ENCODE results near the gene CSNK1E. TPM values are rescaled to one million over a fixed set of nuclear protein-coding genes. Genes with fewer than 3 reads are reported as not detected.
A peak's percentile ranks its signal among the peaks of the same experiment; 100 is the strongest.

The CSNK1E gene
- total and polyA plus RNA-seq, 4 donors, result 87.2 to 121 (median 112) TPM

DNA sequence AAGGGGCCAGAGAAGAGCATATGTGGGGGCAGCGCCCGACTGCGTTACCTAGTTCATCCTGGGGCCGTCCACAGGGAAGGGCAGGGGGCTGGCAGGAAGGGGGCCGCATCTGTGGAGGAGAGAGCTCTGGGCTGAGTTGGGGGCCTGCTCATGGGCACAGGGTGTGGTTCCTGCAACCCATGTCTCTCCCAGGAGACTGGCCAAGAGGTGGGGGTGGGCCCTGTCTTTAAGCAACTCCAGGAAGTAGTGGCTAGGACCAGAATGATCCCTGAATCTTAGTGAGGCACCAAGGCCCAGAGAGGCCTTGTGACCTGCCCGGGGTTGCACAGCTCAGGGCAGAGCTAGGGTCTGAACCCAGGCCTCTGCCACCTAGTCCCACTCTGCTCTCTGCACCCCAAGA, 21.9 kb downstream of the CSNK1E start:
- no peaks in the 10 kb centered on the region for H3K27me3 ChIP-seq (ENCODE audit: control insufficient read depth in 3 of 3, insufficient read depth in 3 of 3, low read length in 2 of 3)
- H3K9me3 ChIP-seq (ENCODE audit: control insufficient read depth in 4 of 4, insufficient read depth in 3 of 4, low read length in 3 of 4), result no peaks in the 10 kb centered on the region
- 87 to 92% methylated on average over 6 of the region's 6 CpGs for WGBS, 2 donors
- peaks cover 12 to 83% (median 55%) of the 10 kb centered on the region in 4 donors for H3K36me3 ChIP-seq (ENCODE audit: control insufficient read depth in 4 of 4, insufficient read depth in 4 of 4, low read length in 4 of 4)
- no peak overlapping the region for H3K9ac ChIP-seq (ENCODE audit: insufficient read depth in 1 of 2, low read length in 2 of 2)
- H3K4me1 ChIP-seq (ENCODE audit: control insufficient read depth in 5 of 5, insufficient read depth in 5 of 5, low read length in 5 of 5), result peaks cover 0 to under 1% (median 0%) of the 10 kb centered on the region in 5 donors
- DNase-seq (no peak), ATAC-seq (ENCODE audit: insufficient read depth, low FRiP score) (no peak)
- peak overlapping the region in 1 of 2 donors; percentile 15 for H3K27ac ChIP-seq (ENCODE audit: low read depth in 1 of 2, low read length in 1 of 2)
- TF ChIP-seq, protein P1, sequence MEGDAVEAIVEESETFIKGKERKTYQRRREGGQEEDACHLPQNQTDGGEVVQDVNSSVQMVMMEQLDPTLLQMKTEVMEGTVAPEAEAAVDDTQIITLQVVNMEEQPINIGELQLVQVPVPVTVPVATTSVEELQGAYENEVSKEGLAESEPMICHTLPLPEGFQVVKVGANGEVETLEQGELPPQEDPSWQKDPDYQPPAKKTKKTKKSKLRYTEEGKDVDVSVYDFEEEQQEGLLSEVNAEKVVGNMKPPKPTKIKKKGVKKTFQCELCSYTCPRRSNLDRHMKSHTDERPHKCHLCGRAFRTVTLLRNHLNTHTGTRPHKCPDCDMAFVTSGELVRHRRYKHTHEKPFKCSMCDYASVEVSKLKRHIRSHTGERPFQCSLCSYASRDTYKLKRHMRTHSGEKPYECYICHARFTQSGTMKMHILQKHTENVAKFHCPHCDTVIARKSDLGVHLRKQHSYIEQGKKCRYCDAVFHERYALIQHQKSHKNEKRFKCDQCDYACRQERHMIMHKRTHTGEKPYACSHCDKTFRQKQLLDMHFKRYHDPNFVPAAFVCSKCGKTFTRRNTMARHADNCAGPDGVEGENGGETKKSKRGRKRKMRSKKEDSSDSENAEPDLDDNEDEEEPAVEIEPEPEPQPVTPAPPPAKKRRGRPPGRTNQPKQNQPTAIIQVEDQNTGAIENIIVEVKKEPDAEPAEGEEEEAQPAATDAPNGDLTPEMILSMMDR (IDR thresholded peaks at IDR 0.05; ENCODE audit: control extremely low read depth, extremely low read depth), result no peak
- H3K4me3 ChIP-seq, result no peak overlapping the region

DNA sequence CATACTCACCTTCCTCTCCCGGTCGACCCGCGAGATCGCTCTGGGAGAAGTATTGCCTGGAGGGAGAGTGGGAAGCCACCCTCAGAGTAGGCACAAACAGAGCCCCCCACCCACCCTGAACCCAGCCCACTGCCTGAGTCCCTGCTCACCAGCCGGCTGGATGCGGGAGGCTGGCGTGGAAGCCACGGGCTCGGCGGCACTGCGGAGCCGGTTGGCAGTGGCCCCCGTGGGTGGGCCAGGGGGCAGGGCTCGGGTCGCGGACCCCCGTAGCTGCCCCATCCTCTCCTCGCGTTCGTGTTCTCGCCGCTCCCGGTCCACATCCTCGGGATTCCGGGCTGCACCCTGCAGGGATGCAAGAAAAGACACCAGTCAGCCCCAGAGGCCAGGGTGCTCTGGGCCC, 23.0 kb downstream of the CSNK1E start:
- TF ChIP-seq, protein P1 (IDR thresholded peaks at IDR 0.05; ENCODE audit: control extremely low read depth, extremely low read depth), result no peak
- Histone ChIP-seq H3K9ac (ENCODE audit: insufficient read depth in 1 of 2, low read length in 2 of 2) (no peak overlapping the region), H3K27me3 (ENCODE audit: control insufficient read depth in 3 of 3, insufficient read depth in 3 of 3, low read length in 2 of 3) (no peaks in the 10 kb centered on the region), H3K4me1 (ENCODE audit: control insufficient read depth in 5 of 5, insufficient read depth in 5 of 5, low read length in 5 of 5) (peaks cover 0 to 3% (median 0%) of the 10 kb centered on the region in 5 donors), H3K9me3 (ENCODE audit: control insufficient read depth in 4 of 4, insufficient read depth in 3 of 4, low read length in 3 of 4) (no peaks in the 10 kb centered on the region), H3K4me3 (no peak overlapping the region), H3K27ac (ENCODE audit: low read depth in 1 of 2, low read length in 1 of 2) (no peak overlapping the region), H3K36me3 (ENCODE audit: control insufficient read depth in 4 of 4, insufficient read depth in 4 of 4, low read length in 4 of 4) (peaks cover 9 to 81% (median 44%) of the 10 kb centered on the region in 4 donors)
- ATAC-seq (ENCODE audit: insufficient read depth, low FRiP score) (no peak), DNase-seq (no peak)
- WGBS, 2 donors, result 93 to 94% methylated on average over 26 of the region's 26 CpGs

DNA sequence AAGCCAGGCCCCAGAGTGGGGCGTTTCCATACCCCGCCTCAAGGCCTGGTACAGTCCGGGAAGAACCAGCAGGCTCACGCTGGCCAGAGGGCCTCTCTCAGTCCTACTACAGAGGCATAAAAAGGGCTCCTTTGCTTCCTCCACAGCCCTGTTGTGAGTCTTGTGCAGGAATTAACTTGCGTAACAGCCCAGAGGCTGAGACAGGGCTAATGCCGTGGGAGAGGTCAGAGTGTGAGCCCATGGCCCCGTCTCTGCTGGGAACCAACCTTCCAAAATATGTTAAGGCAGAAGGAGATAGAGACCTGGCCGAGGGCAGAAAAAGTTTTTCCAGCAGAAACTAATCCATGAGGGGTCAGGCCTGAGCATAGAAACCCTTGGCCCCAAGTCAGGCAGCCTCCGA, 24.5 kb downstream of the CSNK1E start:
- no peak for ATAC-seq (ENCODE audit: insufficient read depth, low FRiP score)

More for the DNA sequence above, 24.5 kb downstream of the CSNK1E start:
- Histone ChIP-seq H3K4me1 (ENCODE audit: control insufficient read depth in 5 of 5, insufficient read depth in 5 of 5, low read length in 5 of 5) (peaks cover 0 to 3% (median 0%) of the 10 kb centered on the region in 5 donors), H3K9me3 (ENCODE audit: control insufficient read depth in 4 of 4, insufficient read depth in 3 of 4, low read length in 3 of 4) (no peaks in the 10 kb centered on the region), H3K4me3 (no peak overlapping the region), H3K27ac (ENCODE audit: low read depth in 1 of 2, low read length in 1 of 2) (peak overlapping the region in 1 of 2 donors; percentile 8), H3K9ac (ENCODE audit: insufficient read depth in 1 of 2, low read length in 2 of 2) (no peak overlapping the region), H3K36me3 (ENCODE audit: control insufficient read depth in 4 of 4, insufficient read depth in 4 of 4, low read length in 4 of 4) (peaks cover 6 to 71% (median 35%) of the 10 kb centered on the region in 4 donors), H3K27me3 (ENCODE audit: control insufficient read depth in 3 of 3, insufficient read depth in 3 of 3, low read length in 2 of 3) (no peaks in the 10 kb centered on the region)
- no peak for DNase-seq
- TF ChIP-seq, protein P1 (IDR thresholded peaks at IDR 0.05; ENCODE audit: control extremely low read depth, extremely low read depth), result no peak
- 66 to 81% methylated on average over 9 of the region's 9 CpGs for WGBS, 2 donors
